Fibroblast of pulmonary artery (primary cell): Measurements from ENCODE around the gene USP9X.
"Not testable (repeated sequence)": the region's sequence is repeated elsewhere in the genome, so short reads cannot be mapped to it uniquely, and the experiment has no call there.

ENCODE experiments used
- DNase-seq: peaks from one replicate; pipeline ENCODE4 v3.0.0-alpha.2; 2010; ENCODE audit warnings: low read depth
- H3K4me3 ChIP-seq: replicated peaks from 2 replicates; pipeline ENCODE4 v1.5.1; 2011; ENCODE audit warnings: low read depth, mild to moderate bottlenecking, control low read depth, low read length, moderate library complexity
- TF ChIP-seq, protein P1 (sequence below): IDR thresholded peaks from 2 replicates; pipeline ENCODE4 v1.5.1; 2011; ENCODE audit warnings: mild to moderate bottlenecking, control low read depth, low read length, inconsistent platforms; ENCODE audit errors: missing control alignments

The USP9X gene

GRCh38 chrX:41189156-41189555 lies 103.9 kb downstream of the USP9X start:
- TF ChIP-seq, protein P1, sequence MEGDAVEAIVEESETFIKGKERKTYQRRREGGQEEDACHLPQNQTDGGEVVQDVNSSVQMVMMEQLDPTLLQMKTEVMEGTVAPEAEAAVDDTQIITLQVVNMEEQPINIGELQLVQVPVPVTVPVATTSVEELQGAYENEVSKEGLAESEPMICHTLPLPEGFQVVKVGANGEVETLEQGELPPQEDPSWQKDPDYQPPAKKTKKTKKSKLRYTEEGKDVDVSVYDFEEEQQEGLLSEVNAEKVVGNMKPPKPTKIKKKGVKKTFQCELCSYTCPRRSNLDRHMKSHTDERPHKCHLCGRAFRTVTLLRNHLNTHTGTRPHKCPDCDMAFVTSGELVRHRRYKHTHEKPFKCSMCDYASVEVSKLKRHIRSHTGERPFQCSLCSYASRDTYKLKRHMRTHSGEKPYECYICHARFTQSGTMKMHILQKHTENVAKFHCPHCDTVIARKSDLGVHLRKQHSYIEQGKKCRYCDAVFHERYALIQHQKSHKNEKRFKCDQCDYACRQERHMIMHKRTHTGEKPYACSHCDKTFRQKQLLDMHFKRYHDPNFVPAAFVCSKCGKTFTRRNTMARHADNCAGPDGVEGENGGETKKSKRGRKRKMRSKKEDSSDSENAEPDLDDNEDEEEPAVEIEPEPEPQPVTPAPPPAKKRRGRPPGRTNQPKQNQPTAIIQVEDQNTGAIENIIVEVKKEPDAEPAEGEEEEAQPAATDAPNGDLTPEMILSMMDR = no peak
- H3K4me3 ChIP-seq = no peak overlapping the region
- no peak for DNase-seq

GRCh38 chrX:41192880-41193279 lies 107.6 kb downstream of the USP9X start:
- TF ChIP-seq, protein P1 = no peak
- no peak for DNase-seq
- H3K4me3 ChIP-seq = no peak overlapping the region

DNA sequence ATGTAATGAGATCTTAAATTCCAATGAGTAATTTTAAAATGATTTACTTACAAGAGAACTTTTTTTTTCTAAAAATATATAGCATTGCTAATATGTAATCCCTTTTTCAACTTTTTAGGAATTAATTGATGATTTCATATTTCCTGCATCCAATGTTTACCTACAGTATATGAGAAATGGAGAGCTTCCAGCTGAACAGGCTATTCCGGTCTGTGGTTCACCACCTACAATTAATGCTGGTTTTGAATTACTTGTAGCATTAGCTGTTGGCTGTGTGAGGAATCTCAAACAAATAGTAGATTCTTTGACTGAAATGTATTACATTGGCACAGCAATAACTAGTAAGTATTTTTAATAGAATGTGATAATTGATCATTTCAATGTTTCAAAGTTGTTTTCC lies 113.2 kb downstream of the USP9X start:
- no peak overlapping the region for H3K4me3 ChIP-seq
- TF ChIP-seq, protein P1 = no peak
- no peak for DNase-seq

GRCh38 chrX:41200785-41201184 lies 115.5 kb downstream of the USP9X start:
- no peak for DNase-seq
- TF ChIP-seq, protein P1 = no peak

DNA sequence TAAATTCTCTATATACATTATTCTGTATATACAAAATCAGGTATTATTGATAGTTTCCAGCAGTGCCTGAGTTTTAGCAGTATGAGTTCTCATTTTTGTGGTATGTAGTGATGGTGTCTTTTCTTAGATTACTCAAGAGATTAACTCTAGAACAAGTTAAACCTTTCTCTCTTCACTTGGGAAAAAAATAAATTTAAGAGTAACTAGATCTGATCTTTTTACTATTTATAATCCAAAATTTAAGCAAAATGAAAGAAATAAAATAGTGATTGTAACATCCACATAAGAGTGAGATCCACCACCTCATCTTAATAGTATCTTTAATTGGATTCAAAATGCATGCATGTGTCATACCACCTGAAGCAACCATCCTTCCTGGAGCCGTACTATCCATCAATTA lies 124.6 kb downstream of the USP9X start:
- H3K4me3 ChIP-seq = no peak overlapping the region
- no peak for DNase-seq
- TF ChIP-seq, protein P1 = no peak

More at GRCh38 chrX:41200785-41201184, 115.5 kb downstream of the USP9X start:
- H3K4me3 ChIP-seq = no peak overlapping the region

DNA sequence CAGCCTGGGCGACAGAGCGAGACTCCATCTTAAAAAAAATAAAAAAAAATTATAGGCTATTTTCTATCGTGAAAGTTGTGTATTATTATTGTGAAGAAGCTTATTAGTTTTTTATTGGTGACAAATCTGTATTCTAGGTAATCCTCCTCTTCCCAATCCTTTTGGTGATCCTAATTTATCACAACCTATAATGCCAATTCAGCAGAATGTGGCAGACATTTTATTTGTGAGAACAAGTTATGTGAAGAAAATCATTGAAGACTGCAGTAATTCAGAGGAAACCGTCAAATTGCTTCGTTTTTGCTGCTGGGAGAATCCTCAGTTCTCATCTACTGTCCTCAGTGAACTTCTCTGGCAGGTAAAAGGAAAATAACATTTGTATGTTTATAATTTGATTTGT lies 139.4 kb downstream of the USP9X start:
- TF ChIP-seq, protein P1 = no peak
- no peak for DNase-seq
- no peak overlapping the region for H3K4me3 ChIP-seq

DNA sequence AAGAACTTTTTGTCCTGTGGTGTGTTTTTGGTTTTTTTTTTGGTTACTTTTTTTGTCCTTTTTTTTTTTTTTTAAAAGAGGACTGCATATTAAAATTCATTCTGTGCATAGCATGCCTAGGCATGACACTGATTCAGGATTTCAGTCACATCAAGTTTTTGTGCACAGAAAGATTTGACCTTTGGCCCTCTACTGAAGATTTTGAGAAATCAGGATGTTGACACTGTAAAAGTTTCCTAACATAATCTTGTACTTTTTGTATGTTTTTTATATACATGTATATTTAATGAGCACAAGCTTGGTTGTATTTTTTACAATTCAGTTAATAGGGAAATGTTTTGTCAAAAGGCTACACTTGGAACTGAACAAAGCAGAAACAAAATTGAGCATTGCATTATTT lies 148.7 kb downstream of the USP9X start:
- TF ChIP-seq, protein P1 = no peak
- no peak overlapping the region for H3K4me3 ChIP-seq
- no peak for DNase-seq

DNA sequence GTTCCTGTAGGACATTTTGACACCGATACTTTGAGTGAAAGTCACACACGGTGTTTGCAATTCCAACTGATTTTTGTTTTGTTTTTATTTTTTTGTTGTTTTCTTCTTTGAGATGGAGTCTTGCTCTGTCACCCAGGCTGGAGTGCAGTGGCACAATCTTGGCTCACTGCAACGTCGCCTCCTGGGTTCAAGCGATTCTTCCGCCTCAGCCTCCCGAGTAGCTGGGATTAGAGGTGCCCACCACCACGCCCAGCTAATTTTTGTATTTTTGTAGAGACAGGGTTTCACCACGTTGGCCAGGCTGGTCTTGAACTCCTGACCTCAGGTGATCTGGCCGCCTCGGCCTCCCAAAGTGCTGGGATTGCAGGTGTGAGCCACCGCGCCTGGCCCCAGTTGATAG lies 149.2 kb downstream of the USP9X start:
- not testable (repeated sequence) for H3K4me3 ChIP-seq, DNase-seq
